ENCODE measurements around the gene MYO1D. TPM values are rescaled to one million over a fixed set of nuclear protein-coding genes. Genes with fewer than 3 reads are reported as not detected.

MYO1D gene
- total RNA-seq, 1 donor = 160 TPM

DNA sequence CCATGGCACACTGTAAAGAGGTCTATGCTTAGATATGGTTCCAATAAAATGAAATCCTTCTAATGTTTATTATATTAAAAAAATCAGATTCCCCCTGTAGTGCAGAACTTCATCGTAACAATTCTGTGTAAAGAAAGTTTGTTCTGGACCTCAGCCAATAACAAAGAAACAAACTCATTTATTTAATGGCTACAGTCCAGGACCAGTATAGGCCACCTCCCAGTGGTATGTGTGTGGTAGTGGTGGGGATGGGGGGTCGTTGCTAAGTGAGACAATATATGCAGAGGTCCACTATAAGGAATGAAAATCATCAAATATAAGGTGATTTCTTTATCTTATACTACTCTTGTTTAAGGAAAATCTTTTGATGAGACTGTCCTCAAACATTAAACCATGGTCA, 253.7 kb downstream of the MYO1D start:
- Histone ChIP-seq H3K27me3 (ENCODE audit: insufficient read depth, low read length) (no peaks in the 10 kb centered on the region), H3K27ac (ENCODE audit: low read depth, low read length) (no peak overlapping the region), H3K4me2 (ENCODE audit: insufficient read depth, low read length) (no peak overlapping the region), H3K36me3 (ENCODE audit: insufficient read depth, low read length) (no peaks in the 10 kb centered on the region), H3K4me1 (ENCODE audit: insufficient read depth, low read length) (peaks cover 8% of the 10 kb centered on the region), H4K20me1 (ENCODE audit: insufficient read depth, low read length) (no peaks in the 10 kb centered on the region), H3K9me3 (ENCODE audit: low read depth, low read length) (no peaks in the 10 kb centered on the region), H3K4me3 (ENCODE audit: insufficient read depth, low read length) (no peak overlapping the region), H3K79me2 (ENCODE audit: insufficient read depth, low read length) (no peaks in the 10 kb centered on the region), H2AFZ (ENCODE audit: low read length) (no peak overlapping the region)
- TF ChIP-seq, protein P1, sequence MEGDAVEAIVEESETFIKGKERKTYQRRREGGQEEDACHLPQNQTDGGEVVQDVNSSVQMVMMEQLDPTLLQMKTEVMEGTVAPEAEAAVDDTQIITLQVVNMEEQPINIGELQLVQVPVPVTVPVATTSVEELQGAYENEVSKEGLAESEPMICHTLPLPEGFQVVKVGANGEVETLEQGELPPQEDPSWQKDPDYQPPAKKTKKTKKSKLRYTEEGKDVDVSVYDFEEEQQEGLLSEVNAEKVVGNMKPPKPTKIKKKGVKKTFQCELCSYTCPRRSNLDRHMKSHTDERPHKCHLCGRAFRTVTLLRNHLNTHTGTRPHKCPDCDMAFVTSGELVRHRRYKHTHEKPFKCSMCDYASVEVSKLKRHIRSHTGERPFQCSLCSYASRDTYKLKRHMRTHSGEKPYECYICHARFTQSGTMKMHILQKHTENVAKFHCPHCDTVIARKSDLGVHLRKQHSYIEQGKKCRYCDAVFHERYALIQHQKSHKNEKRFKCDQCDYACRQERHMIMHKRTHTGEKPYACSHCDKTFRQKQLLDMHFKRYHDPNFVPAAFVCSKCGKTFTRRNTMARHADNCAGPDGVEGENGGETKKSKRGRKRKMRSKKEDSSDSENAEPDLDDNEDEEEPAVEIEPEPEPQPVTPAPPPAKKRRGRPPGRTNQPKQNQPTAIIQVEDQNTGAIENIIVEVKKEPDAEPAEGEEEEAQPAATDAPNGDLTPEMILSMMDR (IDR thresholded peaks at IDR 0.05; ENCODE audit: extremely low read depth, low read depth, low read length) = no peak
- no peak for DNase-seq (ENCODE audit: insufficient read length, low spot score, missing footprints)

DNA sequence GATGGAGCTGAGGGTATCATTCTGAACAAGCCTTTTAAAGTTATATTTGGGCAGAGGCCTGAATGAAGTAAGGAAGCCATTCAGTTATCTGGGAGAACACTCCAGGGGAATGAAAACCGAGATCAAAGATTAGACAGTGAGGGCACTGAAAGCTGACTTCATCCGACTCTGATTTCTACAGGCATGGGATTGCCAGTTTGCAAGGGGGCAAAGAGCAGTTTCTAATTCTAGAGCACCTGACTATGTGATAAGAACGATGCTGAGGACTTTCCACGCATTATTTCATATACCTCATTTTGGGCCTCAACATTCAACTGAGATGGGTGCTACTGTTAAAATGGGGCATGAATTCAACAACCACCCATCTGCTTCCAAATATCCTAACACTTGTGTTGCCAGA, 254.4 kb downstream of the MYO1D start:
- Histone ChIP-seq H2AFZ (ENCODE audit: low read length) (no peak overlapping the region), H4K20me1 (ENCODE audit: insufficient read depth, low read length) (no peaks in the 10 kb centered on the region), H3K9me3 (ENCODE audit: low read depth, low read length) (no peaks in the 10 kb centered on the region), H3K4me1 (ENCODE audit: insufficient read depth, low read length) (peaks cover 4% of the 10 kb centered on the region), H3K27ac (ENCODE audit: low read depth, low read length) (no peak overlapping the region), H3K36me3 (ENCODE audit: insufficient read depth, low read length) (no peaks in the 10 kb centered on the region), H3K27me3 (ENCODE audit: insufficient read depth, low read length) (no peaks in the 10 kb centered on the region), H3K4me2 (ENCODE audit: insufficient read depth, low read length) (no peak overlapping the region), H3K79me2 (ENCODE audit: insufficient read depth, low read length) (no peaks in the 10 kb centered on the region), H3K4me3 (ENCODE audit: insufficient read depth, low read length) (no peak overlapping the region)
- TF ChIP-seq, protein P1 (IDR thresholded peaks at IDR 0.05; ENCODE audit: extremely low read depth, low read depth, low read length) = no peak
- DNase-seq (ENCODE audit: insufficient read length, low spot score, missing footprints) = no peak

GRCh38 chr17:32621612-32622312, 255.2 kb downstream of the MYO1D start:
- H3K27ac ChIP-seq (ENCODE audit: low read depth, low read length) = no peak overlapping the region
- H3K9me3 ChIP-seq (ENCODE audit: low read depth, low read length) = no peaks in the 10 kb centered on the region
- no peak overlapping the region for H3K4me2 ChIP-seq (ENCODE audit: insufficient read depth, low read length)
- H3K4me3 ChIP-seq (ENCODE audit: insufficient read depth, low read length) = no peak overlapping the region
- no peak overlapping the region for H2AFZ ChIP-seq (ENCODE audit: low read length)
- DNase-seq (ENCODE audit: insufficient read length, low spot score, missing footprints) = no peak
- TF ChIP-seq, protein P1 (IDR thresholded peaks at IDR 0.05; ENCODE audit: extremely low read depth, low read depth, low read length) = no peak
- H3K36me3 ChIP-seq (ENCODE audit: insufficient read depth, low read length) = no peaks in the 10 kb centered on the region
- H4K20me1 ChIP-seq (ENCODE audit: insufficient read depth, low read length) = no peaks in the 10 kb centered on the region
- H3K79me2 ChIP-seq (ENCODE audit: insufficient read depth, low read length) = no peaks in the 10 kb centered on the region
- H3K4me1 ChIP-seq (ENCODE audit: insufficient read depth, low read length) = no peaks in the 10 kb centered on the region
- no peaks in the 10 kb centered on the region for H3K27me3 ChIP-seq (ENCODE audit: insufficient read depth, low read length)

DNA sequence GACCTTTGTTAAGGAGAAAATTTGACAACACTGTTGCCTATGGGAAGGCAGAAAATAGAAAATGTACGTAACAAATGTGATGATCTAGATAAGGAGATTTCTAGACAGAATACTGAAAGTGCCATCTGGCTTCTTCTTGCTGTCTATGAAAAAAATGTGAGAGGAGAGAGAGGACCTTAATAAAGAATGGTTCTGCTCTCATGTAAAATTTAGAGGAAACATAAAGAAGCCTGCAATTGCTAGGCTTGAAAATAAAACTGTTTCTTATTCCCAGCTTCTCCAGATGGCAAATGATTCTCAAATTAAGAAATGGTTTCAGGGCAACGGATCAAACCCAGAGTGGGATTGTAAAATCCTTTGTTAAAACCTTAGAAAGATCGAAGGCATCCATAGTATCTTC, 261.6 kb downstream of the MYO1D start:
- no peak for DNase-seq (ENCODE audit: insufficient read length, low spot score, missing footprints)
- Histone ChIP-seq H3K79me2 (ENCODE audit: insufficient read depth, low read length) (no peaks in the 10 kb centered on the region), H3K36me3 (ENCODE audit: insufficient read depth, low read length) (no peaks in the 10 kb centered on the region), H4K20me1 (ENCODE audit: insufficient read depth, low read length) (no peaks in the 10 kb centered on the region), H2AFZ (ENCODE audit: low read length) (no peak overlapping the region), H3K27me3 (ENCODE audit: insufficient read depth, low read length) (no peaks in the 10 kb centered on the region), H3K4me3 (ENCODE audit: insufficient read depth, low read length) (no peak overlapping the region), H3K4me1 (ENCODE audit: insufficient read depth, low read length) (no peaks in the 10 kb centered on the region), H3K9me3 (ENCODE audit: low read depth, low read length) (no peaks in the 10 kb centered on the region), H3K27ac (ENCODE audit: low read depth, low read length) (no peak overlapping the region), H3K4me2 (ENCODE audit: insufficient read depth, low read length) (no peak overlapping the region)
- TF ChIP-seq, protein P1 (IDR thresholded peaks at IDR 0.05; ENCODE audit: extremely low read depth, low read depth, low read length) = no peak

All from osteoblast (primary cell).